Neuronal stem cell (in vitro differentiated cells): ENCODE results near the gene ITIH6. TPM values are rescaled to one million over a fixed set of nuclear protein-coding genes. Genes with fewer than 3 reads are reported as not detected.
"Not testable (repeated sequence)": the region's sequence is repeated elsewhere in the genome, so short reads cannot be mapped to it uniquely, and the experiment has no call there.

Experiments used
- DNase-seq: peaks from one replicate; pipeline ENCODE4 v3.0.0-alpha.2; 2013; ENCODE audit warnings: low spot score
- H2AFZ ChIP-seq: one replicate; pipeline ENCODE4 v1.6.1; 2013; ENCODE audit warnings: mild to moderate bottlenecking, low read length, inconsistent platforms
- H2AK5ac ChIP-seq: 2 replicates; pipeline ENCODE4 v1.6.1; 2013; ENCODE audit warnings: low read depth, mild to moderate bottlenecking, inconsistent platforms, low read length, moderate library complexity, mixed read lengths
- H2BK120ac ChIP-seq: 2 replicates; pipeline ENCODE4 v1.6.1; 2013; ENCODE audit warnings: low read depth, mild to moderate bottlenecking, inconsistent platforms, low read length, moderate library complexity, mixed read lengths
- H2BK12ac ChIP-seq: one replicate; pipeline ENCODE4 v1.6.1; 2013; ENCODE audit warnings: low read length, inconsistent platforms
- H2BK15ac ChIP-seq: 2 replicates; pipeline ENCODE4 v1.6.1; 2013; ENCODE audit warnings: mild to moderate bottlenecking, low read length, inconsistent platforms, mixed read lengths
- H2BK5ac ChIP-seq: one replicate; pipeline ENCODE4 v1.6.1; 2013; ENCODE audit warnings: inconsistent platforms, mild to moderate bottlenecking, low read length, moderate library complexity
- H3K14ac ChIP-seq: one replicate; pipeline ENCODE4 v1.6.1; 2013; ENCODE audit warnings: low read length, inconsistent platforms
- H3K18ac ChIP-seq: 2 replicates; pipeline ENCODE4 v1.6.1; 2013; ENCODE audit warnings: low read length, inconsistent platforms
- H3K23ac ChIP-seq: 2 replicates; pipeline ENCODE4 v1.6.1; 2013; ENCODE audit warnings: low read depth, mild to moderate bottlenecking, mixed read lengths, low read length, inconsistent platforms; ENCODE audit not compliant: poor library complexity
- H3K27ac ChIP-seq: replicated peaks from 3 replicates; pipeline ENCODE4 v1.5.1; 2013; ENCODE audit warnings: low read length, inconsistent platforms
- H3K27me3 ChIP-seq, 3 experiments: 2 replicates each; pipeline ENCODE4 v1.6.1; 2013; ENCODE audit warnings: low read length in 3 of 3, mild to moderate bottlenecking in 2 of 3, inconsistent platforms in 1 of 3, low read depth in 1 of 3, mixed read lengths in 1 of 3, moderate library complexity in 1 of 3; ENCODE audit not compliant: control insufficient read depth in 3 of 3, insufficient read depth in 3 of 3
- H3K36me3 ChIP-seq, 2 donors: replicated peaks in 1 of 2; 2 replicates each; pipeline ENCODE4 v1.6.1; 2013; ENCODE audit warnings: low read length in 2 of 2; ENCODE audit not compliant: control insufficient read depth in 2 of 2, insufficient read depth in 2 of 2
- H3K4ac ChIP-seq: 2 replicates; pipeline ENCODE4 v1.6.1; 2013; ENCODE audit warnings: inconsistent platforms, mild to moderate bottlenecking, low read length, moderate library complexity
- H3K4me1 ChIP-seq, 2 donors: 1 replicate in 1 of 2; 2 replicates in 1 of 2; pipeline ENCODE4 v1.6.1; 2013; ENCODE audit warnings: low read length in 2 of 2, low read depth in 1 of 2; ENCODE audit not compliant: control insufficient read depth in 2 of 2, insufficient read depth in 1 of 2
- H3K4me2 ChIP-seq: one replicate; pipeline ENCODE4 v1.6.1; 2013; ENCODE audit warnings: mild to moderate bottlenecking, low read length, inconsistent platforms; ENCODE audit not compliant: insufficient read depth, poor library complexity, severe bottlenecking
- H3K4me3 ChIP-seq, 2 donors: 2 replicates each; pipeline ENCODE4 v1.5.1; 2013; ENCODE audit warnings: low read length in 2 of 2, mild to moderate bottlenecking in 2 of 2, inconsistent platforms in 1 of 2, moderate library complexity in 1 of 2
- H3K79me1 ChIP-seq: one replicate; pipeline ENCODE4 v1.6.1; 2013; ENCODE audit warnings: low read depth, mild to moderate bottlenecking, inconsistent platforms, low read length, moderate library complexity
- H3K9ac ChIP-seq: one replicate; pipeline ENCODE4 v1.6.1; 2013; ENCODE audit warnings: mild to moderate bottlenecking, low read depth, low read length, inconsistent platforms; ENCODE audit not compliant: poor library complexity
- H3K9me3 ChIP-seq, 2 donors: replicated peaks in 1 of 2; 2 replicates each; pipeline versions ENCODE3 to v1.6.1; 2013; ENCODE audit warnings: low read length in 2 of 2, mild to moderate bottlenecking in 2 of 2, inconsistent platforms in 1 of 2, low read depth in 1 of 2, mixed read lengths in 1 of 2, moderate library complexity in 1 of 2; ENCODE audit not compliant: control insufficient read depth in 2 of 2, insufficient read depth in 1 of 2
- H4K8ac ChIP-seq: one replicate; pipeline ENCODE4 v1.6.1; 2013; ENCODE audit warnings: low read depth, mild to moderate bottlenecking, inconsistent platforms, low read length, moderate library complexity
- H4K91ac ChIP-seq: one replicate; pipeline ENCODE4 v1.6.1; 2013; ENCODE audit warnings: low read length, low read depth, mild to moderate bottlenecking, inconsistent platforms; ENCODE audit not compliant: poor library complexity
- WGBS, 2 donors: extraction: QIAGEN DNeasy Blood & Tissue Kit; methylation state at CpG; one replicate each; pipeline ENCODE4 v1.1.7; 2013; ENCODE audit warnings: missing lambda C conversion rate in 2 of 2, mixed read lengths in 1 of 2; ENCODE audit not compliant: insufficient read length in 2 of 2, insufficient replicate concordance in 1 of 2; ENCODE audit errors: extremely low coverage in 2 of 2; 5-methylcytosine and 5-hydroxymethylcytosine counted together
- polyA plus RNA-seq, 2 experiments: library from polyadenylated mRNA; stranded (reverse); fragments of 200-250 nt; gene quantifications; one replicate each; pipeline ENCODE4 v1.2.3, GENCODE V29; 2013

Gene ITIH6
- polyA plus RNA-seq (2013, experiment 1 of 2) = 0.03 TPM
- 0.07 TPM for polyA plus RNA-seq (2013, experiment 2 of 2)

GRCh38 chrX:54798137-54798536 is at the start of gene ITIH6:
TSS of gene ITIH6 (minus strand) at chrX:54798255. CDS start at chrX:54798210, 45 bp downstream.
- Histone ChIP-seq H4K8ac (no peak within 1 kb of the TSS), H3K4ac (no peak within 1 kb of the TSS), H3K18ac (no peak within 1 kb of the TSS), H4K91ac (no peak within 1 kb of the TSS), H2BK12ac (no peak within 1 kb of the TSS), H3K23ac (no peak within 1 kb of the TSS), H3K4me3 (no peak within 1 kb of the TSS), H3K36me3 (no peaks in the 10 kb centered on the region), H2BK5ac (peak within 1 kb of the TSS; percentile 39), H3K27ac (no peak within 1 kb of the TSS), H2AFZ (no peak within 1 kb of the TSS), H3K4me2 (no peak within 1 kb of the TSS), H3K9ac (no peak within 1 kb of the TSS), H3K9me3 (no peaks in the 10 kb centered on the region), H2BK120ac (no peak within 1 kb of the TSS), H3K4me1 (no peaks in the 10 kb centered on the region), H3K27me3 (peaks cover 0 to 41% (median 0%) of the 10 kb centered on the region in 3 experiments), H3K79me1 (no peaks in the 10 kb centered on the region), H2BK15ac (no peak within 1 kb of the TSS), H3K14ac (no peak within 1 kb of the TSS), H2AK5ac (no peak within 1 kb of the TSS)
- no peak for DNase-seq
- no CpG with 5 or more reads among the region's 2 CpGs for WGBS, 2 donors

GRCh38 chrX:54847700-54848099 is 49.6 kb upstream of the ITIH6 start:
- not testable (repeated sequence) for H3K36me3 ChIP-seq, H3K9me3 ChIP-seq, H3K9ac ChIP-seq, H3K4me2 ChIP-seq, H3K27ac ChIP-seq, H3K4ac ChIP-seq, H2BK120ac ChIP-seq, H2BK12ac ChIP-seq, H2AK5ac ChIP-seq, H3K4me1 ChIP-seq, H3K79me1 ChIP-seq, H4K8ac ChIP-seq, H2BK15ac ChIP-seq, H3K4me3 ChIP-seq, H3K23ac ChIP-seq, H2AFZ ChIP-seq, DNase-seq, H3K18ac ChIP-seq, H4K91ac ChIP-seq, H3K27me3 ChIP-seq, H2BK5ac ChIP-seq, H3K14ac ChIP-seq
- WGBS, 2 donors = no CpG with 5 or more reads among the region's 2 CpGs

GRCh38 chrX:54843050-54843449 is 45.0 kb upstream of the ITIH6 start:
- Histone ChIP-seq H2AFZ (no peak overlapping the region), H3K18ac (no peak overlapping the region), H3K4ac (no peak overlapping the region), H2AK5ac (no peak overlapping the region), H3K23ac (no peak overlapping the region), H4K91ac (no peak overlapping the region), H3K9ac (no peak overlapping the region), H2BK12ac (no peak overlapping the region), H3K14ac (no peak overlapping the region), H4K8ac (no peak overlapping the region), H2BK5ac (no peak overlapping the region), H3K9me3 (no peaks in the 10 kb centered on the region), H3K27me3 (no peaks in the 10 kb centered on the region), H2BK15ac (no peak overlapping the region), H3K4me2 (no peak overlapping the region), H3K36me3 (no peaks in the 10 kb centered on the region), H3K27ac (no peak overlapping the region), H3K79me1 (no peaks in the 10 kb centered on the region), H3K4me1 (peaks cover 4 to 5% of the 10 kb centered on the region in 2 donors), H2BK120ac (no peak overlapping the region), H3K4me3 (no peak overlapping the region)
- no peak for DNase-seq
- WGBS, 2 donors = no CpG with 5 or more reads among the region's 2 CpGs

- Histone ChIP-seq H3K36me3 (no peaks in the 10 kb centered on the region), H3K79me1 (no peaks in the 10 kb centered on the region), H3K9ac (no peak overlapping the region), H3K4ac (no peak overlapping the region), H3K9me3 (no peaks in the 10 kb centered on the region), H3K23ac (no peak overlapping the region), H3K27me3 (no peaks in the 10 kb centered on the region), H3K18ac (no peak overlapping the region), H2AK5ac (no peak overlapping the region), H3K14ac (no peak overlapping the region), H2BK12ac (no peak overlapping the region), H3K4me2 (no peak overlapping the region), H3K4me1 (peaks cover 4 to 5% of the 10 kb centered on the region in 2 donors), H4K8ac (no peak overlapping the region), H3K4me3 (no peak overlapping the region), H4K91ac (no peak overlapping the region), H2BK15ac (no peak overlapping the region), H2BK5ac (no peak overlapping the region), H2BK120ac (no peak overlapping the region), H2AFZ (no peak overlapping the region), H3K27ac (no peak overlapping the region)
- DNase-seq = no peak
- no CpG with 5 or more reads among the region's 1 CpG for WGBS, 2 donors
These were observed 44.6 kb upstream of the ITIH6 start for GRCh38 chrX:54842607-54843006.
